UCSD-AML1 (cell line): Measurements from ENCODE around the gene TOMM34.

ENCODE experiments used
- DNase-seq: peaks from one replicate; lab custom pipeline; 2025; ENCODE audit not compliant: unreplicated experiment; lab: John Stamatoyannopoulos, UW

The TOMM34 gene

DNA sequence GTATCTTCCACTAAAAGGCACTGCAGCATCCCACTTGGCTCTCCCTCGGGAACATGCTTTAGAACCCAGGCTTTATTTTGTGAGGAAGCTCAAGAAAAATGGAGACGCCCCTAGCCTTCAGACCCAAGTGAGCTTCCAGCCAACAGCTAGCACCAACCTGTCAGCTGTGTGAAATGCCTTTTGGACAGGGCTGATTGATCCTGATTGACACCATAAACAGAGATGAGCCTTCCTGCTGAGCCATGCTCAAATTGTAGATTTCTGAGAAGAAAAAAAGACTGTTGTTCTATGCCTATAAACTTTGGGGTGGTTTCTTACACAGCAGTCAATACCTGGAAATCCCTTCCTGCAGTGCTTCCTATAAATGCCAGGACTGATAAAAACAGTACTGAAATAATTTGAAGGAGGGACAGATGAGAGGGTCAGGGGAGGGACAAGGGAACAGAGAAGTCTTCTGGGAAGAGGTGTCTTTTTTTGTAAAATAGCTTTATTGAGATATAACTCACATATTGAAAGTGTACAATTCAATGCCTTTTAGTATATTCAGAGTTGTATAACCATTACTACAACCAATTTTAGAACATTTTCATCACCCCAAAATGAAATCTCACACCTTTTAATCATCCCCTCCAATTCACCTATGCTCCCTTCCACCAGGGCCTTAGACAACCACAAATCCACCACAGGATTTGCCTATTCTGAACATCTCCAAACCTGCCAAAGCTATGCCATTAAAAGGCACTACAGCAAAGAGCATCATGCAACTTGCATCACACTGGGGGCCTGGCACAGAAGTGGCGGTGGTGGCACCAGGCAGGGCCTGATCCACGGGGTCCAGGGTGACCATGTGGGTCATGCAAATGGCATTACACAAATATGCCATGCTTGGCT lies 3.4 kb upstream of the TOMM34 start:
- DNase-seq = no peak

DNA sequence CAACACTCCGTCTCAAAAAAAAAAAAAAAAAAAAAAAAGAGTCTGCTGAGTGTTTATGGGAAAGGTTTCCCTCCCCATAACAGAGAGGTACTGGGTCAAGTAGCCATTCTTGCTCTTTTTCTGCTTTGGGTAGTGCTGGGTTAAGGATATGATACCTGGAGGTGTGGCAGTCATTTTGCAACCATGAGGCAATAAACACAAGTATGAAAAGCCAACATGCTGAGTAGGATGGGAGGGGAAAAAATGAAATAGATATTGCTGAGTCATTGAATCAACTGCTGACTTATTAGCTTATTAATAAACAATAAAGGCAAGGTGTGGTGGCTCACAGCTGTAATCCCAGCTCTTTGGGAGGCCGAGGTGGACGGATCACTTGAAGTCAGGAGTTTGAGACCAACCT lies 2.3 kb upstream of the TOMM34 start:
- DNase-seq = no peak

DNA sequence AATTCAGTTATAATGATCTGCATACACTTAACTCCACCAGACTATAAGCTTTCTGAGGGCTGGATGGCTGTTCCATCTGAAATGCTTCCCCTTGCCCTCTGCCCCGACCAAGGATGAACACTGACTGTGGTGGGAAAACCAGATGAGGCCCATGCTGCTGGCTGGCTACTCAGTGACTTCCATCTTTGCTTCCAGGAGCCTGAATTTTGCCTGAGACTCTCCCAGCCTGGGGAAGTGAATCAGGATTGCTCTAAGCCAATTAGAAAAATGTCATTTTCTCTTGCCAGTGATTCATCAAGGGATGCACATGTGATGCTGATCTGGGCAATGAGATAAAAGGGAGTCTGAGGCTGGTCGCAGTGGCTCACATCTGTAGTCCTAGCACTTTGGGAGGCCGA lies 1.7 kb upstream of the TOMM34 start:
- no peak for DNase-seq

DNA sequence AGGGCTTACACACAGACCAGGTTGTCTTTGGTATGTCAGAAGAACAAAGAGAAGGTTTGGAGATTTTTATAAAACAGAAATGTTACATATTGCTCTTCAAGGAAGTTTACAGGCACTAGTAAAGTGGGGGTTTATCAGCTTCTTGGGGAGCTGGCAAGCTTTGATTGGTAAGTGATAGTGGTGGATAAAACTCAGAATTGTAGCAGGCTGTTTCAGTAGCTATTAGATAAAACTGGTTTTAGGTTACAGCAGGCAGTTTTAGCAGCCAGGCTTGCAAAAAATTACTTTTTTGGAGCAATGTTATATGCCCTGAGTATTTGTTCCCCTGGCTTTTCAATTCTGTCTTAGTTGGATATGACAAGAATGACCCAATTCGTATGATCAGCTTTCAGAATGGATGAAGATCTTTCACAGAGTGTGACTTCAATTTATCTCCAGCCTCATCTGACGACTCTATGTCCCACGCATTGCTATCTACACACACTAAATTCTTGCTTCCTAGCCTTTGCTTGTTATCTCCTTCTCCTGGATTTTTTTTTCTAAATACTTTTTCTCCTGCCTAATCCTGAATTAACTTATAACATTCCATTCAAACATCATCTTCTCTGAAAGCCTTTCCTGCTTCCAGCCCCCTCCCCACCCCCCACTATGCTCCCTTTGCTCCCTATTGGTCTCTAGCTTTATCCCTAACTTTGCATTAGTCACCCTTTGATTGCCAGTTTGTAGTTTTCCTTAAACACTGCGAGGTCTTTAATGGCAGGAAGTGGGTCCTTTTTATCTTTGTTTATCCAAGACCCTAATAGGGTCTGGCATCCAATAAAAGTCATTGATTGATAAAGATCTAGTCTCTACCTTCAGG lies 1.0 kb upstream of the TOMM34 start:
- DNase-seq = no peak

DNA sequence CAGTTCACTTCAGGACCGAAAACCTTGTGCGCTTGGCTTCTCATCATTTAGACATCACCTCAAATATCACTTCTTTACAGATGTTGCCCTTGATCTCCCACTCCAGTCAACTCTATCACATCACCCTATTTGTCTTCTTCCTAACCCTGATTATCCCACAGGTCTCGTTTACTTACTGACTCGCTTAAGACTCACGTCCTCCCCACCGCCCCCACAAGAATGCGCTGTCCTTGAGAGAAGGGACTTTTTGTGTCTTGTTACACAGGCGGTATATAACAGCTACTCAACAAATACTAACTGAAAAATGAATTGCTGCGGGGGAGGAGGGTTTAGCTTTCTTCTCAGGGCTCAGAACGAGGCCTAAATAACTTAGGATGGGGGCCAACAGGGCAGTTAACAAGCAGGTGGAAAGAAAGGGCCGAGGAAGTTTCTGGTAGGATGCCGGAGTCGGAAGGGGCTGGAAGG lies 527 bp downstream of the TOMM34 start:
- DNase-seq = peak; percentile 21

DNA sequence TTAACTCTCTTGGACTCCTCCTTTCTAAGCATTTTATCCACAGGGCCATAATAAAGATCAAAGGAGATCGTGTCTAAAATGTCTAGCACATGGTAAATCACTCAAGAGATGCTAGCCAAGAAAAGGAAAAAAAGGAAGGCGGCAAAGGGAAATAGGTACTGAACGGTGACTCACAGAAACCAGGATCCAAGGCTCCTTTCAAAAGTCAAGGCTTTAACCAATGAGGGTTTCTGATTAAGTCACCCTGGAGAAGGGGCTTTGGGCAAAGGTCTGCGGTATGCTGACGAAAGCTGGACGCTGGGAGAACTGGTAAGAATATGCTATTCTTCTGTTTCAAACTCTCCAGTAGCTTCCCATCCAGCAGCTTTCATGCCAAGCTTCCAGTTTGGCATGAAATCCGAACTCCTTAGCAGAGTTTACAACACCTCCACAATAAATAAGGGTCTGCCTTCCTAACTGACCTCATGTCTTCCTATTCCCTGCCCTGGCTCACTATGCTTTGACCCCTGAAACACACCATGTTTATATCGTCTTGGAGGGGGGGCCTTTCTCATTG lies 1.0 kb downstream of the TOMM34 start:
- DNase-seq = no peak

DNA sequence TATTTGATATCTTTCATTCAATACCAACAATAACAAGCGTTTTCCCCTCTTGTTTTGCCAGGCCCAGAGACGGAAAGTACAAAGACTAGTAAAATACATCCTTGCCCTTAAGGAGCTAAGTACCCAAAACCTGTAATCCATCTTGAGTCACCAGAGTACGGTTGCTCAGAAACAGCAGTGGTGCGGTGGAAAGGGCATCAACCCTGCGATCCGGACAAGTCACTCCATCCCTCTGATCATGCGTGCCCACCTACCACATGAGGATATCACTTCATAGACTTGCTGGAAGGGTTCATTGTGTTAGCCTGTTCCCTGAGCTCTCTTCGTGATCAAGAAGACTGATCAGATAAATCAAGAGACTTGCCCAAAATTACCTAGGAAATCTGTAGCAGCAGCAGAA lies 1.9 kb downstream of the TOMM34 start:
- no peak for DNase-seq

DNA sequence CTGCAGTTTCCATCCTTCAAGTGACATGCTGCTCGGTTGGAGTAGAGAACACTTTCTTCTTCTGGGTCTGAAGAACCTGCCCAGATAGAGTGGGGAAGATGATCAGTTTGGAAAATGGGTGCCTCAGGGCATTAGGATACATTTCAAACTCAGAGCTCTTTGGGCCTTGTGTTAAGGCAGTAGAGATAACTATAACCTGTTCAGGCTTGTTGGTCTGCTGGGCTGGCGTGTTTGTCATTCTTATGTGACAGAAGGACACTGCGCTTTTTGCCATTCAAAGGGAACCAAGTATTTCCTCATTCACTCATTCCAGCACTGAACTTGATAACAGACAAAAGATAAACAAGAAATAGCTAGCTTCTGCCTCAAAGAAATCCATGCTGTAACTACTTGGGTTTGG lies 3.8 kb downstream of the TOMM34 start:
- no peak for DNase-seq

DNA sequence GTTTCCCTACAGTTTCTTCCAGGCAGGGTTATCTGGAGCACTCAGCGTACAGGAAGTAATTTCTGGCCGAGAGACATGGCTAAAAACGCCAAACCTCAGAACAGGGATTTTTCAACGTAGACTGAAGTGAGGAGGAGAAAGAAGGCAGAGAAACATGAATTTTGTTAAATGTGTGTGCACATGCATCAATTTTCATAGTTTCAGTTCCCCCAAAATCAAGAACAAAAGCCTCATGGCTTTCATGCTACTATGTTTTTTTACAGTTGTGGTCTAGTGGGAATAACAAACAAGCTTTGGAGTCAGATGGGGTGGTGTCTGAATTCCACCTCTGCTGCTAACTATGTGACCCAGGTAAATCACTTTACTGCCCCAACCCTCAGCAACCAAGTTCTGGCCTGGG lies 4.9 kb downstream of the TOMM34 start:
- DNase-seq = no peak

DNA sequence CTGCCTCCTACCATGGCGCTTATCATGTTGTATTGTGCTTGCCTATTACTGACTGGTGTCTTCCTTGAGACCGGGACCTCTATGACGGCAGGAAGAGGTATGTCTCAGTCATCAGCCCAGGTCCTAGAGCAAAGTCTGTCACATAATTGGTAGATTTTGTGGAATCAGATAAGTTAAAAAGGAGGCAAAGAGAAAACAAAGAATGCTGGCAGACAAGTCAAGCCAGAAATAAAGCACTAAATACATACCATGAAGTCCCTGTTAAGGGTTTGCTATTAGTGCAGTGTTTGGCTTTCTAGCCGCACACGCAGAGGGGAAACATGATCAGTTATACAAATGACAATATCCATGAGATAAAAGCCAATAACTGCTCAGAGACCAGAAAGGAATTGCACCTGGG lies 6.0 kb downstream of the TOMM34 start:
- DNase-seq = no peak

DNA sequence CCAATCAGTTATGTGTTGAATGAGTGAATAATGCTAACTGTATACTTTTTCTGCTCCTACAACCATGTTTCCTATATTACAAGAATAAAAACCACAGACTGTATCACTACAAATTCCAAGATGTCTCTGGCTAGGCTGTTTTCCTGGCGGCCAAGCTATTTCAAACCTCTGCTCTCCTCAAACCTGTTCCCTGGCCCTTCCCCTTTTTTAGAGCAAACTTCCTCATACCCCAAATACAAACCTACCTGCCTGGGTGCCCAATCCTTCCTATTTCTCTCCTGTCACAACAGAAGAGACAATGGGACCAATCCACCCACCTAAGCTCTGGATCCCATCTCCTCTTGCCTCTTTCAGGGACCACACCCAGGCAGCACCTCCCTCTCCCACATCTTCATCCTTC lies 7.5 kb downstream of the TOMM34 start:
- DNase-seq = no peak

DNA sequence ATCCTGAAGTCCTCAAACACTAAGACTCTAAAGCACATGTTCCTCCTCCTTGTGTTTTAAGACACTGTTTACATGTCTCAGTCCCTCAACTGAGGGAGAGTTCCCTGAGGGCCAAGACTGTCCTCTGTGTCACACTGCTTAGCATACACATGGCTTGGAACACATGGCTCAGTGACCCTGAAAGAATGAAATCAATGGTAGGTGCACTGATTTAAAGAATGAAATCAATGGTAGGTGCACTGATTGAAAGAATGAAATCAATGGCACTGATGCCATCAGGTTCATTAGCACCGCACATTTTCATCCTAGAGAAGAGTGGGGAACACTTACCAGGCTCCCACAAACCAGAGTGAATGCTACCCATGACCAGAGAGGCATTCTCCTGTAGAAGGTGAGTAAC lies 9.8 kb downstream of the TOMM34 start:
- DNase-seq = no peak

DNA sequence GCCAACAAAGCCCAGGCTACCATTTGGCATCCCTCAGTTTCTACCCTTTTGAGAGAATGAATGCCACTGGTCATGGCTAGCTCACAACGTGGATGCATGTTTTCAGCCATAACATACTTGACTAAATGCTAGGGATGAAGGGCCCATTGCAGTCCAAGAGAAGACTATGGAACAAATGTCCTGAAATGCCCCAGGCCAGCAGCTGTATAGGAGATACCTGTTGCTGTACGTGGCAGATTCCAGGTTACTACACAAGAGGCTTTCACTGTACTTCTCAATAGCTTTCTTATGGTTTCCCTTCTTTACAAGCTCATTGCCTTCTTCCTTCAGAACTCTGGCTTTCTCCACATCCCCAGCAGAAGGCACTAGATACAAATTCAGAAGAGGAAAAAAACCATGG lies 11.7 kb downstream of the TOMM34 start:
- no peak for DNase-seq

DNA sequence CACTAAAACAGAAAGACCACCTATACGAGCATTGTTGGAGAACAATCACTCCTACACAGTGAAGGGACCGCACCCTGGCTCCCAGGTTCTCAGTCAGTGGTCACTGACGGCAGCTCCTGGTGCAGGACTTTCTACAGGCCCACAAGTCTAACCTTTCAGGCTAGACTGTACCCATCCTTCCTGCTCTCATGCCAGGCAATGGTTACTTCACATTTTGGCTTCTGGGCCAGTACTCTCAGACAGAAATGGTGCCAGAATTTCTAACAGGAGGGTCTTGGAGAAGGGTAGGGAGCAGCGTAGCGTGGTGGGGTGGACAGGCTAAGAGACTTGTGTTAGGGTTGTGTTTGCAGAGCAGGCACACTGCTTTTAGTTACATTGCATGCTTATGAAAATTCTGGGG lies 12.1 kb downstream of the TOMM34 start:
- no peak for DNase-seq

DNA sequence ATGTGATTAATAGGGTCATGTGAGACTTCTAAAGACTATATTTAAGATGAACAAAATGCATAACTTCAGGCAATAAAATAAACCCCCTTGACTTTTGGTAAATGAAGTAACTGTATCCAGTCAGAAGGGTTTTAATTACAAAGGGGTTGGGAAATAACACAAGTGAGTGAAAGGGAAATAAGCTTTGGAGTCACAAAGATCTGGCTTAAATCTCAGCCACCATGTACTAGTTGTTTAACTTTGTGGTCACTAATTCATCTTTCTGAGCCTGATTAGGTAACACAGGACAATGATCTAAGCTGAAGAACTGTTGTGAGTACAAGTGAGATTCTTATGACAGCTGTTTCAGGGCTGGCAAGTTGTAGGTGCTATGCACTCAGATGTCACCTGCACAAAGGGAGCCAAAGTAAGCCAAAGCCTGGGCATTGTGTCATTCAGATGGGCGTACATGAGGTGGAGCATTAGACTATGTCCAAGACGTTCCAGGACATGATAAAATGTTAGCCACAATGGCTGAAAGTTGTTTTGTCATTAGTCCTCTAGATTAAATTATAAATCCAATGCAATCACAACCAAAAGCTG lies 13.8 kb downstream of the TOMM34 start:
- DNase-seq = no peak

DNA sequence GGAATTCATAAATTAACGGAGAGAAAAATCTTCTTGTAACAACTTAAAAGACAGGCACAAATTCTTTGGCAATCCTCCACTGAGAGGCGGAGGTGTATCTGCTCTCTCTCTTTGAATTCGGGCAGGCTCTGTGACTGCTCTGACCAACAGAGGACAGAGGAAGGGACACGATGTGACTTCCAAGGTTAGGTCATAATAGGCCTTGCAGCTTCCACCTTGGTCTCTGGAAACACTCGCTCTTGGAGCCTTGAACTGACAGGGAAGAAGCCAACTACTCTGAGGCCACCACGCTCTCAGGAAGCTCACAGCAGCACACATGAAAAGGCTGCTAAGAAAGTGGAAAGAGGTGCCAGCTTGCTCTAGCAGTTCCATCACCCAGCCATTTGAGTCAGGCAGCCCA lies 14.9 kb downstream of the TOMM34 start:
- DNase-seq = no peak

DNA sequence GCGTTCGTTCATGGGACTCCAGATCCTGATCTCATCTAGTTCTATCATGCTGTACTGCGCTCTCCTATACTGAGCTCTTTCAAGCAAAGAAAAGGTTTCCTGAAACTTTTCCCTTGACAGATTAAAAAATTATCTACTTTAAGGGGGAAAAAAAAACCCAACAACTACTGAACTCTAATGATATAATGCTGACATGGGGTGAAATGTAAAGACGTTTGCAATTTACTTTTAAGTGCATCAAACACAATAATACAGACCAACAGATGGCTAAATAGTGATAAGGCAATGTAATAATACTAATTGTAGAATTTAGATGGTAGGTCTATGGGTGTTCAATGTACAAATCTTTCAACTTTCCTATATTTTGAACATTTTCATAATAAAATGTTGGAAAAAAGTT lies 16.4 kb downstream of the TOMM34 start:
- no peak for DNase-seq

DNA sequence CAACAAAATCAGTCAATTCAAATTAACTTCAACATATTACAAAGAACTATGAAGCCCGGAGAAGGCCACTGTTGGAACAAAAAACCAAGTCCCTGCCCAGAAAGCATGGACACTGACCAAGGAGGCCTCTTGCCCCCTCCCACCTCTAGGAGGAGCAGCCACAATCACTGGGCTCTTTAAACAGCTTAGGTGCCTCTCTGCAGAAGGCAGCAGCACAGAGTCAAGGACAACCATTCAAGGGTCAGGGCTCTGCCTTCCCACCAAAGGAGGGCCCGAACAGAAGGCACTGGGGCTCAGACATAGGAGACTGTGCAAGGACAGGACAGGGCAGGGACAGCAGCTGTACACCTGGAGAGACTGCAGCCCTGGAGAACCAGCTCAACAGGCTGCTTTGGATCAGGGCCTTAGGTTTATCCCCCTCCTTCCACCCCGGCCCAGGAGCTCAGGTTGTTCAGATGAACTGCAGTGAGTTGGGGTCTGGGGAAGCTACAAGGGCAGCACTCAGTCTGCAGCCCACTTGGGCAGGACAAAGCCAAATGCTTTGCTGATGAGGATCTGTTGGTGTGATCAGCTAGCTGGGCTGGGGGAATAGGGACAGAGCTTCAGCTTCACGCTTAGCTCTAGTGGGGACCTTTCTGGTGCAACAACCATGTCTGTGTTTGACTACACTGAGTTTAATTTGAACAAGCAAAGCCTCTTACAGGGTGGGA lies 17.8 kb downstream of the TOMM34 start:
- DNase-seq = no peak

DNA sequence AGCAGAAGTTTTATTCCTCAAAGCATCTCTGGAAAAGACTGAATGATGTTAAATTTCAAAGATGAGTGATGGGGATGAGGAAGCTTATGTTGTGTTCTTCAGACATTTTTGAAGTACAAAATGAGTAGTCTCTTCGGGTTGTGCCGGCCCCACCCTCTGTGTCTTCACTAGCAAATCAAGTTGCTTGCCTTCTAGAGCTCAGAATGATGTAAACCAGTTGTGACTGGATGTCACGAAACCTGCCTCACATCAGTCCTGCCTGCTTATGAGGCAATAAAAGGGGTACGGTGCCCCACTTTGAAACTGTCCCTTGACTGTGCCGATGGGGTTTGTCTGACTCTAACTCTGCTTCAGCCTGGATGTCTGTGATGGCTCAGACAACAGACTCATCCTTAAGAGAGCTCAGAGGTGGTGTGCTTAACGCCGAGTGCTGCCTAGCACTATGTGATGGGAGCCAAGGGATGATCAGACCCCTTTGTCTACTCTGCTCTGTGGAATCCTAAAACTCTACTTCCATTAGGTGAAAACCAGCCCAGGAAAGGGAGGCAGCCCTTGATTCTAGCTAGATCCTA lies 19.0 kb downstream of the TOMM34 start:
- no peak for DNase-seq

DNA sequence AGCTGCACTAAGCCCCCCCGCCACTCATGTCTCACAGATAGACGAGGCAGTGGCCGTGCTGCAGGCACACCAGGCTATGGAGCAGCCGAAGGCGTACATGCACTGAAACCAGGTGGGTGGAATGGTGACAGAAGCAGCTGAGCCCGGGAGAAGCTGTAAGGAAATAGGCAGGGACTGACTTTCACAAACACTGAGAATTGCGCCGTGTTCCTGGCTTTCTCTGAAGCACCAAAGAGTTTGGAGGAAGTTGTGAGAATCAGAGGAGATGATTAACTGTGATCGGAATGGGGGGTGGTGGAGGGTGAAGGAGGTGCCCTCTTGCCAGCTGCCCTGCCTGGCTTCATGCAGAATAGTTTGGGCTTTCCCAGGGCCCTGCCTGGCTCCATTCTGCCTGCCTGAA lies 21.6 kb downstream of the TOMM34 start:
- DNase-seq = no peak

DNA sequence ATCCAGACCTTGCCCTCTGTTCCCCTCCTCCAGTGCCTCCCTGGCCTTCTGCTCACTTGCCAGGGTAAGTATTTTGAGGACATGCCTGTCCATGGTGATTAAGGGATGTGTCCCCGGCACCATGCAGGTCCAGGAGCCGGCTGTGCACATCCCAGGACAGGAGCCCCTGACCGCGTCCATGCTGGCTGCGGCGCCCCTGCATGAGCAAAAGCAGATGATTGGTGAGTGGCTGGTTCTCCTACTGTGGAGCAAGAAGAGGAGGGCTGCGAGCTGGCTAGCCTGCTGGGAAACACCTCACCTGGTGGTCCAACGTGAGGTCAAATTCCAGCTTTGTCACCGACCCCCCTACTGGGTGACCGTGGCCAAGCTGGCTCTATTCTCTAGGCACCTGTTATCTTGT lies 23.7 kb downstream of the TOMM34 start:
- no peak for DNase-seq
